Germinal center (tissue), 1 donor: Measurements from ENCODE around the gene PNO1.
"Not testable (repeated sequence)": the region's sequence is repeated elsewhere in the genome, so short reads cannot be mapped to it uniquely, and the experiment has no call there.

Experiments used
- DNase-seq: peaks from one replicate; pipeline ENCODE4 v3.0.0; 2012; ENCODE audit warnings: mixed read lengths, low spot score

Gene PNO1

GRCh38 chr2:68157002-68157401 lies 686 bp upstream of the PNO1 start:
- DNase-seq = no peak

- no peak for DNase-seq
Observed at GRCh38 chr2:68158134-68158447, 403 bp downstream of the PNO1 start.

GRCh38 chr2:68163641-68164040 lies 6.0 kb downstream of the PNO1 start:
- no peak for DNase-seq

GRCh38 chr2:68167186-68167585 lies 9.5 kb downstream of the PNO1 start:
- no peak for DNase-seq

GRCh38 chr2:68169308-68169707 lies 11.6 kb downstream of the PNO1 start:
- no peak for DNase-seq

GRCh38 chr2:68171146-68171545 lies 13.5 kb downstream of the PNO1 start:
- no peak for DNase-seq

- DNase-seq = no peak
Observed at GRCh38 chr2:68171684-68172083, 14.0 kb downstream of the PNO1 start.

GRCh38 chr2:68172521-68172920 lies 14.8 kb downstream of the PNO1 start:
- DNase-seq = no peak

GRCh38 chr2:68172990-68173700 lies 15.5 kb downstream of the PNO1 start:
- peak; percentile 52 for DNase-seq

- DNase-seq = not testable (repeated sequence)
Observed at GRCh38 chr2:68175210-68175609, 17.5 kb downstream of the PNO1 start.

GRCh38 chr2:68176657-68177056 lies 19.0 kb downstream of the PNO1 start:
- DNase-seq = no peak

GRCh38 chr2:68177541-68177940 lies 19.9 kb downstream of the PNO1 start:
- DNase-seq = no peak

- DNase-seq = no peak
Observed at GRCh38 chr2:68178432-68178831, 20.7 kb downstream of the PNO1 start.

GRCh38 chr2:68178954-68179627 lies 21.4 kb downstream of the PNO1 start:
- no peak for DNase-seq

GRCh38 chr2:68182902-68183301 lies 25.2 kb downstream of the PNO1 start:
- DNase-seq = no peak

GRCh38 chr2:68185541-68186164 lies 28.0 kb downstream of the PNO1 start:
- DNase-seq = peak; percentile 47

GRCh38 chr2:68187329-68187728 lies 29.6 kb downstream of the PNO1 start:
- DNase-seq = no peak

- DNase-seq = no peak
Observed at GRCh38 chr2:68188831-68189230, 31.1 kb downstream of the PNO1 start.

- DNase-seq = no peak
Observed at GRCh38 chr2:68189991-68190784, 32.5 kb downstream of the PNO1 start.

- DNase-seq = no peak
Observed at GRCh38 chr2:68190991-68191731, 33.5 kb downstream of the PNO1 start.

- no peak for DNase-seq
Observed at GRCh38 chr2:68193144-68193543, 35.5 kb downstream of the PNO1 start.

- no peak for DNase-seq
Observed at GRCh38 chr2:68193787-68194372, 36.2 kb downstream of the PNO1 start.
